Peyer's patch (tissue), 4 donors: ENCODE measurements around the gene LRRC25. TPM values are rescaled to one million over a fixed set of nuclear protein-coding genes. Genes with fewer than 3 reads are reported as not detected.
A peak's percentile ranks its signal among the peaks of the same experiment; 100 is the strongest.
"Not testable (repeated sequence)": the region's sequence is repeated elsewhere in the genome, so short reads cannot be mapped to it uniquely, and the experiment has no call there.

ENCODE experiments used
- DNase-seq, 3 donors: peaks; one replicate each; pipeline ENCODE4 v3.0.0-alpha.2; 2017 to 2019
- H3K27ac ChIP-seq, 4 donors: fragments of 200-600 bp; sonication (generic); one replicate each; pipeline ENCODE4 v1.5.1; 2016 to 2019
- H3K27me3 ChIP-seq, 2 donors: fragments of 200-600 bp; sonication (generic); one replicate each; pipeline ENCODE4 v1.5.1; 2019
- H3K36me3 ChIP-seq, 3 donors: fragments of 200-600 bp; sonication (generic); one replicate each; pipeline ENCODE4 v1.5.1; 2016 to 2019
- H3K4me1 ChIP-seq, 4 donors: fragments of 200-600 bp; sonication (generic); one replicate each; pipeline ENCODE4 v1.5.1; 2016 to 2019
- H3K4me3 ChIP-seq, 4 donors: fragments of 200-600 bp; sonication (generic); 1 replicate in 3 of 4; 2 replicates in 1 of 4; pipeline ENCODE4 v1.5.1; 2016 to 2019; ENCODE audit warnings: mild to moderate bottlenecking in 1 of 4
- H3K9me3 ChIP-seq, 4 donors: fragments of 200-600 bp; sonication (generic); one replicate each; pipeline ENCODE4 v1.5.1; 2016 to 2019; ENCODE audit warnings: mild to moderate bottlenecking in 1 of 4
- POLR2A ChIP-seq, 2 donors: fragments of 450-650 bp; IDR thresholded peaks; one replicate each; pipeline ENCODE4 v1.5.1; 2017; ENCODE audit warnings: antibody characterized with exemption in 2 of 2, mild to moderate bottlenecking in 2 of 2, moderate library complexity in 2 of 2
- total RNA-seq, 4 donors: library from RNA; depleted of rRNA; stranded (reverse); fragments of >200 nt; gene quantifications; one replicate each; pipeline ENCODE4 v1.1.0, GENCODE V29; 2016
- TF ChIP-seq, protein P1 (sequence below), 6 experiments: fragments of 450-650 bp in 4 of 6; fragments of 200-600 bp in 2 of 6; sonication (generic) in 1 of 6; IDR thresholded peaks; one replicate each; pipeline ENCODE4 v1.5.1; 2017 to 2019; ENCODE audit warnings: antibody characterized with exemption in 6 of 6, mild to moderate bottlenecking in 3 of 6, moderate library complexity in 1 of 6

The LRRC25 gene
- total RNA-seq, 4 donors from 2014 or later, result 2.5 to 4.2 (median 3.6) TPM

DNA sequence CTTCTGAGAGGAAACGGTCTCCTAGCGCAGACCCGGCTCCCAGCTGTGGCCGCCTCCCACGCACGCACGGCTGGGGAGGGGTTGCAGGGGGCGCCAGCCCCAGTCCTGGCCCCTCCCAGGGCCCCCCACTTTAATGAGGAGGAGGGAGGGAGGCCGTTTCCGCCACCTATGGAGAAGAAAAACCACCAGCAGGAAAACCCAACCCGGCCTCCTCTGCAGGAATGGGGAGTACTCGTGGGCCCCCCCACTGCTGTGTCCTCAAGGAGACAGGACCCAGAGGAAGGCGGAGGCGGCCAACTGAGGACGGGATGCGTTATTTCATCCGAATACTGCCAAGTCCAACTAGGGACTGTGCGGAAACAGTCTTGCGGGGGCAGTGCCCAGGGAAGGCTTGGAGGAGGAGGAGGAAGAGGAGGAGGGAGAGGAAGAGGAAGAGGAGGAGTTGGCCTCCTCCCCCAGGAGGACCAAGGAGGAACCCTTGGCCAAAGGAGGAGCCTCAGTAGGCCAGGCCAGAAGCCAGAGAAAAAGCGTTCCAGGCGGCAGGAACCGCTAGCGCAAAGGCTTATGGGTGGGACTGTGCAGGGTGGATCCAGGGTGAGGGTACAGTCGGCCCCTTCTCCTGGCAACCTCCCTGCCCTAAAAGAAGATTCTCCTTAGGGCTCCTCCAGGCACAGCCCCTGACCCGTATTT, 17.9 kb upstream of the LRRC25 start:
- Histone ChIP-seq H3K4me1 (peaks cover 11 to 55% (median 43%) of the 10 kb centered on the region in 4 donors), H3K36me3 (no peaks in the 10 kb centered on the region), H3K9me3 (no peaks in the 10 kb centered on the region), H3K27me3 (peaks cover 0 to 13% of the 10 kb centered on the region in 2 donors), H3K4me3 (peak overlapping the region in 2 of 4 donors; percentile 22 to 25), H3K27ac (peak overlapping the region; percentile 78 to 91 (median 86))
- DNase-seq, result peak in 2 of 3 donors; percentile 55 to 70
- TF ChIP-seq, protein P1, sequence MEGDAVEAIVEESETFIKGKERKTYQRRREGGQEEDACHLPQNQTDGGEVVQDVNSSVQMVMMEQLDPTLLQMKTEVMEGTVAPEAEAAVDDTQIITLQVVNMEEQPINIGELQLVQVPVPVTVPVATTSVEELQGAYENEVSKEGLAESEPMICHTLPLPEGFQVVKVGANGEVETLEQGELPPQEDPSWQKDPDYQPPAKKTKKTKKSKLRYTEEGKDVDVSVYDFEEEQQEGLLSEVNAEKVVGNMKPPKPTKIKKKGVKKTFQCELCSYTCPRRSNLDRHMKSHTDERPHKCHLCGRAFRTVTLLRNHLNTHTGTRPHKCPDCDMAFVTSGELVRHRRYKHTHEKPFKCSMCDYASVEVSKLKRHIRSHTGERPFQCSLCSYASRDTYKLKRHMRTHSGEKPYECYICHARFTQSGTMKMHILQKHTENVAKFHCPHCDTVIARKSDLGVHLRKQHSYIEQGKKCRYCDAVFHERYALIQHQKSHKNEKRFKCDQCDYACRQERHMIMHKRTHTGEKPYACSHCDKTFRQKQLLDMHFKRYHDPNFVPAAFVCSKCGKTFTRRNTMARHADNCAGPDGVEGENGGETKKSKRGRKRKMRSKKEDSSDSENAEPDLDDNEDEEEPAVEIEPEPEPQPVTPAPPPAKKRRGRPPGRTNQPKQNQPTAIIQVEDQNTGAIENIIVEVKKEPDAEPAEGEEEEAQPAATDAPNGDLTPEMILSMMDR (IDR thresholded peaks at IDR 0.05), result no peak
- no peak for TF ChIP-seq POLR2A (IDR thresholded peaks at IDR 0.05)

DNA sequence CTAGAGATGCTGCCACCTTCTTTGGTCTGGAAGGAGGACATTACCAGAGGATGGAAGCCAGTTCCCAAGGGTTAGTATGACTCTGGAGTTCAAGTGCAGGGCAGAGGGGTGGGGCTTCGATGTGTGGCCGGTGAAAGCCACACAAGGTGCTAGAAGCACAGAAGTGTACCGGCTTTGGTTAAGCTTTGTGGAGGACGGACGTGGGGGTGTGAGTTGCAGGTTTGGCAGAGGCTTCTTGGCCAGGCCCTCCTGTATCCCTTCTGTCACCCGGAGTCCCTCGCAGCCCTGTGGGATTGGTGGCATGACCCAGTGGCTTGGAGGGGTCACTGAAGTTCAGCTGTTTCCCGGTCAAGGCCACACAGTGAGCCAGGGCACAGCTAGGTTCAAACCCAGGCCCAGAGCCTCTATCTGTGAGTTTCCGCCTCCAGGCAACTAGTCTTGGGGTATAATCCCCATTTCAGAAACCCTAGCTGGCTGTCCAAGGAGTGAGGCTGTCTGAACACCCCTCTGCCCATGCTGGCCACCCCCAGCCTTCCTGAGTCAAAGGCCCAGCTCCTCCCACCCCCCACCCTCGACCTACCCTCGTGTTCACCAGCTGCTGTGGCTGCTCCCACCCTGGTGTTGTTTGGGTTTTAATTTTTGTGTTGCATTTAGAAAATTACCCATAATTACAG, 17.2 kb upstream of the LRRC25 start:
- H3K36me3 ChIP-seq, result no peaks in the 10 kb centered on the region
- H3K9me3 ChIP-seq, result no peaks in the 10 kb centered on the region
- peak overlapping the region; percentile 78 to 91 (median 86) for H3K27ac ChIP-seq
- peaks cover 0 to 13% of the 10 kb centered on the region in 2 donors for H3K27me3 ChIP-seq
- peak in 2 of 3 donors; percentile 49 to 75 for DNase-seq
- H3K4me1 ChIP-seq, result peaks cover 11 to 51% (median 40%) of the 10 kb centered on the region in 4 donors
- H3K4me3 ChIP-seq, result peak overlapping the region in 1 of 4 donors; percentile 25
- TF ChIP-seq, protein P1 (IDR thresholded peaks at IDR 0.05), result no peak
- no peak for TF ChIP-seq POLR2A (IDR thresholded peaks at IDR 0.05)

DNA sequence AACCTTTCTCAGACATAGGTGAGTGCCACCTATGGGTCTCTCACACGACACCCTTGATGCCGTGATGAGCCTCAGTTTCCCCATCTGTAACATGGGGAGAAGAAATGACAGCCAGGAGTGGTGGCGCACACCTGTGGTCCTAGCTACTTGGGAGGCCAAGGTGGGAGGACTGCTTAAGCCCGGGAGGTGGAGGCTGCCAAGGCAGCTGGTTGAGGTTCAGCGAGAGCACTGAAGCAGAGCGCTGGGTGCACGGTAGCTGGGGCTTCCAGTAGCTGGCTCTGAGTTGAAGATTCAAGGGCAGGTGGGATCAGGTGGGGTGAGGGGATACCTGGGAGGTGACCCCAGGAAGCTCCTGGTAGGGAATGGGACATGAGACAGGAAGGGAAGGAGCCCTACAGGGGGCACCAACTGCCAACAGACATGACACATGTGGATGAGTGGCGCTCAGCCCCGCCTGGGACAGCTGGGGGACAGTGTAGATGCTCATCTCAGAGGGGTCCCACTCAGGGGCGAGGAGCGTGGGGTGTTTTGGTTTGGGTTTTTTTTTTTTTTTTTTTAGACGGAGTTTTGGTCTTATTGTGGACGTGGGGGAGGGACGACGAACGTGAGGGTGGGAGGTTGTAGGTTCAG, 15.3 kb upstream of the LRRC25 start:
- Histone ChIP-seq H3K36me3 (no peaks in the 10 kb centered on the region), H3K27me3 (peaks cover 0 to 12% of the 10 kb centered on the region in 2 donors), H3K9me3 (no peaks in the 10 kb centered on the region), H3K27ac (no peak overlapping the region), H3K4me3 (no peak overlapping the region), H3K4me1 (peaks cover 0 to 38% (median 25%) of the 10 kb centered on the region in 4 donors)
- no peak for TF ChIP-seq POLR2A (IDR thresholded peaks at IDR 0.05)
- TF ChIP-seq, protein P1 (IDR thresholded peaks at IDR 0.05), result no peak
- no peak for DNase-seq

DNA sequence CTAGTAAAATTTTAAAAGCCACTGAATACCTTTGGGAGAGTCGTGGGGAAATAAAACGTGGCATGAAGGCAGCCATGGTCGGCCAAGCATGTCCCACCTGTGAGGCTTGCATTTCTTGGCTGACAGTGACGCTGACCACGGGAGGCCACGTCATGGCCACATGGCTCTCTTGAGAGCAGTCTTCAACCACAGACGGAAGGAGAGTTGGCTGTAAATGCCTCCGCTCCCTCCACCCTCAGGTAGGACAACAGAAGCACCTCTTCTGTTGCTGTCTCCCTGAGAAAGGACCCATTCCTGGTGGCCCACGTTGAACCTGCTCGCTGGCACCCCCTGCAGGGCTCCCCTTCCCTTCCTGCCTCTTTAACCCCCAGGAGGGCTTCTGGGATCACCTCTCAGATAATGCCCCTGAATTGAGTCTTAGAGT, 10.6 kb upstream of the LRRC25 start:
- Histone ChIP-seq H3K4me3 (no peak overlapping the region), H3K4me1 (no peaks in the 10 kb centered on the region), H3K27ac (peak overlapping the region in 1 of 4 donors; percentile 3), H3K27me3 (no peaks in the 10 kb centered on the region), H3K9me3 (no peaks in the 10 kb centered on the region), H3K36me3 (no peaks in the 10 kb centered on the region)
- peak; percentile 80 to 90 (median 86) for DNase-seq
- no peak for TF ChIP-seq POLR2A (IDR thresholded peaks at IDR 0.05)
- TF ChIP-seq, protein P1 (IDR thresholded peaks at IDR 0.05), result peak in 4 of 6 experiments; percentile 42 to 59 (median 54)

DNA sequence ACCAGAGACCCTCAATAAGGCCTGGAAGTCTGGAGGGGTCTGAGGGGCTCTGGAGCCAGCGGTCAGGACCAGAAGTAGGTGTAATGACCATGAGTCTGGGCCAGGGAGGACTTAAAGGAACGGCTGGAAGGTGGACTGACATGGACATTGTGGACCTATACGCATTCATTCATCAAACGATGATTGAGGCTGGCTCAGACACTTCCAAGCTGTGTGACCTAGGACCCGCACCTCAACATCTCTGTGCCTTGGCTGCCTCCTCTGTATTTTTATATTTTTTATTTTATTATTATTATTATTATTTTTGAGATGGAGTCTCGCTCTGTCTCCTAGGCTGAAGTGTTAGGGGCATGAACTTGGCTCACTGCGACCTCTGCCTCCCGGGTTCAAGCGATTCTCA, 9.3 kb upstream of the LRRC25 start:
- no peaks in the 10 kb centered on the region for H3K9me3 ChIP-seq
- H3K4me3 ChIP-seq, result no peak overlapping the region
- no peaks in the 10 kb centered on the region for H3K36me3 ChIP-seq
- no peak for DNase-seq
- no peaks in the 10 kb centered on the region for H3K27me3 ChIP-seq
- peaks cover 0 to 6% (median 0%) of the 10 kb centered on the region in 4 donors for H3K4me1 ChIP-seq
- H3K27ac ChIP-seq, result no peak overlapping the region
- no peak for TF ChIP-seq POLR2A (IDR thresholded peaks at IDR 0.05)
- TF ChIP-seq, protein P1 (IDR thresholded peaks at IDR 0.05), result no peak

DNA sequence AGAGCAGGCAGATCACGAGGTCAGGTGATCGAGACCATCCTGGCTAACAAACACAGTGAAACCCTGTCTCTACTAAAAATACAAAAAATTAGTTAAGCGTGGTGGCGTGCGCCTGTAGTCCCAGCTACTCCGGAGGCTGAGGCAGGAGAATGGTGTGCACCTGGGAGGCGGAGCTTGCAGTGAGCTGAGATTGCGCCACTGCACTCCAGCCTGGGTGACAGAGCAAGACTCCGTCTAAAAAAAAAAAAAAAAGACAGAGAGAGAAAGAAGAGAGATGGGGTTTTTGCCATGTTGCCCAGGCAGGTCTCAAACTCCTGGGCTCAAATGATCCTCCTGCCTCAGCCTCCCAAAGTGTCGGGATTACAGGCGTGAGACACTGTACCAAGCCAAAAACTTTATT, 8.3 kb upstream of the LRRC25 start:
- DNase-seq, H3K36me3 ChIP-seq: not testable (repeated sequence)

DNA sequence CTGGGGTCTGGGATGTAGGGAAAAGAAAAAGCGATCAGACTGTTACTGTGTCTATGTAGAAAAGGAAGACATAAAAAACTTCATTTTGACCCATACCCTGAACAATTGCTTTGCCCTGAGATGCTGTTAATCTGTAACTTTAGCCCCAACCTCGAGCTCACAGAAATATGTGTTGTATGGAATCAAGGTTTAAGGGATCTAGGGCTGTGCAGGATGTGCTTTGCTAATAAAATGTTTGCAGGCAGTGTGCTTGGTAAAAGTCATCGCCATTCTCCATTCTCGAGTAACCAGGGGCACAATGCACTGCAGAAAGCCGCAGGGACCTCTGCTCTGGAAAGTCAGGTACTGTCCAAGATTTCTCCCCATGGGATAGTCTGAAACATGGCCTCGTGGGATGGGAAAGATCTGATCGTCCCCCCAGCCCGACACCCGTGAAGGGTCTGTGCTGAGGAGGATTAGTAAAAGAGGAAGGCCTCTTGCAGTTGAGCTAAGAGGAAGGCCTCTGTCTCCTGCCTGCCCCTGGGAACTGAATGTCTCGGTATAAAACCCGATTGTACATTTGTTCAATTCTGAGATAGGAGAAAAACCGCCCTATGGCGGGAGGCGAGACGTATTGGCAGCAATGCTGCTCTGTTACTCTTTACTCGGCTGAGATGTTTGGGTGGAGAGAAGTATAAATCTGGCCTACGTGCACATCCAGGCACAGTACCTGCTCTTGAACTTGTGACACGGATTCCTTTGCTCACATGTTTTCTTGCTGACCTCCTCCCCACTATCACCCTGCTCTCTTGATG, 5.2 kb upstream of the LRRC25 start:
- not testable (repeated sequence) for H3K27me3 ChIP-seq, H3K4me3 ChIP-seq, H3K36me3 ChIP-seq, DNase-seq, H3K9me3 ChIP-seq
- H3K27ac ChIP-seq, result peak overlapping the region; percentile 34 to 65 (median 51)
- H3K4me1 ChIP-seq, result peaks cover 0 to 26% (median 4%) of the 10 kb centered on the region in 4 donors

More for the DNA sequence above, 8.3 kb upstream of the LRRC25 start:
- H3K4me1 ChIP-seq, result peaks cover 0 to 10% (median 0%) of the 10 kb centered on the region in 4 donors
- H3K9me3 ChIP-seq, H3K27ac ChIP-seq, H3K4me3 ChIP-seq, H3K27me3 ChIP-seq: not testable (repeated sequence)
